Measurements from ENCODE around the gene SEZ6L2. TPM values are rescaled to one million over a fixed set of nuclear protein-coding genes. Genes with fewer than 3 reads are reported as not detected.

The SEZ6L2 gene
- total and polyA plus RNA-seq, 2 of the 13 experiments (the other 11 are each of a cell fraction or from before 2014, with no cell fraction given): 14.9 to 16.9 TPM

DNA sequence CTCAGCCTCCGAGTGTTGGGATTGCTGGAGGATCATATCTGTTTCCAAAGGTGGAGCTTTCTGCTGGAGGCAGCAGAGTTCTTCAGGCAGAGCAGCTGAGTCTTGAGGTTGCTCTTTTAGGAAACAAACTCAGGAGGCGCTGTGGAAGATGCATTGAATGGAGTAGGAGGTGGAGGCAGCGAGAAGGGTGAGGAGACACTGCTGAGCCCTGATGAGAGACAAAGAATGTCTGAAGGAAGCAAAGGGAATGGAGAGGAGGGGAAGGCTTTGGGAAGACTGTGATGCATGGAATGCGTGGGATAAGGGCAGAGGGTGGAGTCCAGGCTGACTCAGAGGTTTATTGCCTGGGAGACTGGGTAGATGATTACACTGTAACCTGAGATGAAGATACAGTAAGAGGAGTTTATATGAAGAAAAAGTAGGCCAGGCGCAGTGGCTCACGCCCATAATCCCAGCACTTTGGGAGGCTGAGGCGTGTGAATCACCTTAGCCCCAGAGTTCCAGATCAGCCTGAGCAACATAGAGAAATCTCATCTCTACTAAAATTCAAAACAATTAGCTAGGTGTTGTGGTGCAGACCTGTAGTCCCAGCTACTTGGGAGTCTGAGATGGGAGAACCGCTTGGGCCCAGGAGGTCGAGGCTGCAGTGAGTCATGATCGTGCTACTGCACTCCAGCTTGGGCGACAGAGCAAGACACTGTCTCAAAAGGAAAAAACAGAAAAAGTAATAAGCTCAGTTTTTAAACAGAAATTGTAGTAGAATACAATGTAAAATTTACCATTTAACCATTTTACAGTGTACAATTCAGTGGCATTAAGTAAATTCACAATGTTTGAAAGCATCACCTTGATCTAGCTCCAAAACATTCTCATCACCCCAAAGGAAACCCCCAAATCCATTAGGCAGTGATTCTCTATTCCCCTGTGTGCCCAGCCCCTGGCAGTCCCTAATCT, 44.8 kb upstream of the SEZ6L2 start (continued):
- TF ChIP-seq CBFB (CRISPR knock-in tag; IDR thresholded peaks at IDR 0.05) (no peak), ZBTB34 (CRISPR knock-in tag; IDR thresholded peaks at IDR 0.05) (no peak), ZFY (CRISPR knock-in tag; IDR thresholded peaks at IDR 0.05) (peak; percentile 62; the same call in 1 of the 2 replicates), ELF3 (CRISPR knock-in tag; IDR thresholded peaks at IDR 0.05) (peak; percentile 37; the same call in 1 of the 2 replicates), ZNF503 (CRISPR knock-in tag; IDR thresholded peaks at IDR 0.05) (no peak), RXRB (CRISPR knock-in tag; IDR thresholded peaks at IDR 0.05; ENCODE audit: borderline replicate concordance) (peak; percentile 36), KDM1A (CRISPR knock-in tag; IDR thresholded peaks at IDR 0.05) (peak; percentile 46; the same call in 1 of the 2 replicates), GLI4 (CRISPR knock-in tag; IDR thresholded peaks at IDR 0.05; ENCODE audit: borderline replicate concordance) (peak; percentile 6; the same call in 1 of the 2 replicates), HNRNPUL1 (IDR thresholded peaks at IDR 0.05; ENCODE audit: low read depth, low read length) (no peak), ZNF775 (CRISPR knock-in tag; IDR thresholded peaks at IDR 0.05; ENCODE audit: borderline replicate concordance) (no peak), NCOA1 (CRISPR knock-in tag; IDR thresholded peaks at IDR 0.05) (0 out of 2 replicates have a peak, but pooled peaks have one; percentile 36), ZNF772 (CRISPR knock-in tag; IDR thresholded peaks at IDR 0.05) (0 out of 2 replicates have a peak, but pooled peaks have one; percentile 15), RBM22 (optimal IDR thresholded peaks at IDR 0.05; ENCODE audit: low read length) (no peak), ZBTB7B (CRISPR knock-in tag; IDR thresholded peaks at IDR 0.05) (no peak), ZNF816 (CRISPR knock-in tag; IDR thresholded peaks at IDR 0.05; ENCODE audit: borderline replicate concordance) (no peak), HDAC2 (CRISPR knock-in tag; IDR thresholded peaks at IDR 0.05) (no peak), ZNF513 (CRISPR knock-in tag; conservative IDR thresholded peaks at IDR 0.05) (no peak)
- TF ChIP-seq, protein P1, sequence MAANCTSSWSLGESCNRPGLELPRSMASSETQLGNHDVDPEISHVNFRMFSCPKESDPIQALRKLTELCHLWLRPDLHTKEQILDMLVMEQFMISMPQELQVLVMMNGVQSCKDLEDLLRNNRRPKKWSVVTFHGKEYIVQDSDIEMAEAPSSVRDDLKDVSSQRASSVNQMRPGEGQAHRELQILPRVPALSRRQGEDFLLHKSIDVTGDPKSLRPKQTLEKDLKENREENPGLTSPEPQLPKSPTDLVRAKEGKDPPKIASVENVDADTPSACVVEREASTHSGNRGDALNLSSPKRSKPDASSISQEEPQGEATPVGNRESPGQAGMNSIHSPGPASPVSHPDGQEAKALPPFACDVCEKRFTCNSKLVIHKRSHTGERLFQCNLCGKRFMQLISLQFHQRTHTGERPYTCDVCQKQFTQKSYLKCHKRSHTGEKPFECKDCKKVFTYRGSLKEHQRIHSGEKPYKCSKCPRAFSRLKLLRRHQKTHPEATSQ (CRISPR knock-in tag; IDR thresholded peaks at IDR 0.05; ENCODE audit: borderline replicate concordance): no peak
- TF ChIP-seq, protein P2, sequence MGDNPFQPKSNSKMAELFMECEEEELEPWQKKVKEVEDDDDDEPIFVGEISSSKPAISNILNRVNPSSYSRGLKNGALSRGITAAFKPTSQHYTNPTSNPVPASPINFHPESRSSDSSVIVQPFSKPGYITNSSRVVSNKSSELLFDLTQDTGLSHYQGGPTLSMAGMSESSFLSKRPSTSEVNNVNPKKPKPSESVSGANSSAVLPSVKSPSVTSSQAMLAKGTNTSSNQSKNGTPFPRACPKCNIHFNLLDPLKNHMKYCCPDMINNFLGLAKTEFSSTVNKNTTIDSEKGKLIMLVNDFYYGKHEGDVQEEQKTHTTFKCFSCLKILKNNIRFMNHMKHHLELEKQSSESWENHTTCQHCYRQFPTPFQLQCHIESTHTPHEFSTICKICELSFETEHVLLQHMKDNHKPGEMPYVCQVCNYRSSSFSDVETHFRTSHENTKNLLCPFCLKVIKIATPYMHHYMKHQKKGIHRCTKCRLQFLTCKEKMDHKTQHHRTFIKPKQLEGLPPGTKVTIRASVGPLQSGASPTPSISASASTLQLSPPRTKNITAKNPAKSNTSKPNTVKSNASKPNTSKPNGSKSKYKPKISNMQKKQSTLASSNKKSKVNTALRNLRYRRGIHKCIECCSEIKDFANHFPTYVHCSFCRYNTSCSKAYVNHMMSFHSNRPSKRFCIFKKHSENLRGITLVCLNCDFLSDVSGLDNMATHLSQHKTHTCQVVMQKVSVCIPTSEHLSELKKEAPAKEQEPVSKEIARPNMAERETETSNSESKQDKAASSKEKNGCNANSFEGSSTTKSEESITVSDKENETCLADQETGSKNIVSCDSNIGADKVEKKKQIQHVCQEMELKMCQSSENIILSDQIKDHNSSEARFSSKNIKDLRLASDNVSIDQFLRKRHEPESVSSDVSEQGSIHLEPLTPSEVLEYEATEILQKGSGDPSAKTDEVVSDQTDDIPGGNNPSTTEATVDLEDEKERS (CRISPR knock-in tag; IDR thresholded peaks at IDR 0.05): 0 out of 2 replicates have a peak, but pooled peaks have one; percentile 19

All from HepG2 (cell line).